ENCODE measurements around the gene PNPLA7.

GRCh38 chr9:137534256-137535119 is 15.7 kb downstream of the PNPLA7 start:
- TF ChIP-seq TCF12 (IDR thresholded peaks at IDR 0.05; ENCODE audit: low read depth, low read length) (no peak), ELK1 (IDR thresholded peaks at IDR 0.05; ENCODE audit: low read depth, low read length) (no peak), CTCF (IDR thresholded peaks at IDR 0.05 in 2 of 3, conservative IDR thresholded peaks at IDR 0.05 in 1 of 3; ENCODE audit: control insufficient read depth in 2 of 3, extremely low read depth in 1 of 3, insufficient read depth in 1 of 3, low read depth in 3 of 3, low read length in 3 of 3) (peak; percentile 57 to 68 (median 63)), NR2C2 (IDR thresholded peaks at IDR 0.05; ENCODE audit: borderline replicate concordance, control insufficient read depth, insufficient read length, low read depth) (no peak), SIN3A (IDR thresholded peaks at IDR 0.05; ENCODE audit: low read depth, low read length) (no peak), RAD21 (IDR thresholded peaks at IDR 0.05; ENCODE audit: insufficient read depth, low read depth, low read length) (peak; percentile 38), HDAC2 (IDR thresholded peaks at IDR 0.05) (no peak), CHD2 (IDR thresholded peaks at IDR 0.05; ENCODE audit: borderline replicate concordance, low read depth, low read length) (no peak), HDGF (IDR thresholded peaks at IDR 0.05) (no peak), EGR1 (IDR thresholded peaks at IDR 0.05; ENCODE audit: borderline replicate concordance in 1 of 2, low read depth in 2 of 2, low read length in 2 of 2) (no peak), USF1 (IDR thresholded peaks at IDR 0.05; ENCODE audit: borderline replicate concordance, extremely low read length, insufficient read depth, low read depth, low read length) (peak; percentile 67), CREB1 (IDR thresholded peaks at IDR 0.05; ENCODE audit: low read depth) (no peak), PRDM15 (CRISPR knock-in tag; IDR thresholded peaks at IDR 0.05) (no peak), REST (IDR thresholded peaks at IDR 0.05; ENCODE audit: low read depth, low read length) (no peak)

Measured in GM12878 (cell line).